Activated T-cell treated with anti-CD3 and anti-CD28 coated beads for 4 hours (primary cell): Measurements from ENCODE around the gene SLC25A22.

Experiments
- DNase-seq: peaks from one replicate; pipeline ENCODE4 v3.0.0-alpha.2; 2020

SLC25A22 gene

GRCh38 chr11:802693-803466 lies 4.8 kb upstream of the SLC25A22 start:
- no peak for DNase-seq

GRCh38 chr11:802018-802617 lies 4.0 kb upstream of the SLC25A22 start:
- no peak for DNase-seq

GRCh38 chr11:801097-801780 lies 3.2 kb upstream of the SLC25A22 start:
- no peak for DNase-seq

- no peak for DNase-seq
Observed at GRCh38 chr11:800473-800872, 2.4 kb upstream of the SLC25A22 start.

- no peak for DNase-seq
Observed at GRCh38 chr11:799641-800316, 1.7 kb upstream of the SLC25A22 start.

GRCh38 chr11:797296-798092 lies 587 bp downstream of the SLC25A22 start:
- DNase-seq = peak; percentile 50

- DNase-seq = no peak
Observed at GRCh38 chr11:796565-797295, 1.4 kb downstream of the SLC25A22 start.

GRCh38 chr11:795634-796564 lies 2.2 kb downstream of the SLC25A22 start:
- peak; percentile 68 for DNase-seq

- DNase-seq = no peak
Observed at GRCh38 chr11:794766-795633, 3.1 kb downstream of the SLC25A22 start.

GRCh38 chr11:794013-794765 lies 3.9 kb downstream of the SLC25A22 start:
- no peak for DNase-seq

GRCh38 chr11:793556-793955 lies 4.5 kb downstream of the SLC25A22 start:
- no peak for DNase-seq

GRCh38 chr11:792873-793272 lies 5.2 kb downstream of the SLC25A22 start:
- DNase-seq = no peak

GRCh38 chr11:792535-792821 lies 5.6 kb downstream of the SLC25A22 start:
- DNase-seq = no peak

- DNase-seq = no peak
Observed at GRCh38 chr11:791658-792534, 6.2 kb downstream of the SLC25A22 start.

GRCh38 chr11:790721-791564 lies 7.1 kb downstream of the SLC25A22 start:
- DNase-seq = no peak

GRCh38 chr11:789943-790342 lies 8.1 kb downstream of the SLC25A22 start, which contains the start of gene CEND1:
Gene CEND1, minus strand, starts transcription at chr11:790090. Its CDS starts 1,514 bp downstream, at chr11:788576.
- DNase-seq = no peak
